ENCODE data around the gene SRL.
"Not testable (repeated sequence)": the region's sequence is repeated elsewhere in the genome, so short reads cannot be mapped to it uniquely, and the experiment has no call there.

Gene SRL

GRCh38 chr16:4157376-4157825 is 84.5 kb downstream of the SRL start:
- DNase-seq: no peak

DNA sequence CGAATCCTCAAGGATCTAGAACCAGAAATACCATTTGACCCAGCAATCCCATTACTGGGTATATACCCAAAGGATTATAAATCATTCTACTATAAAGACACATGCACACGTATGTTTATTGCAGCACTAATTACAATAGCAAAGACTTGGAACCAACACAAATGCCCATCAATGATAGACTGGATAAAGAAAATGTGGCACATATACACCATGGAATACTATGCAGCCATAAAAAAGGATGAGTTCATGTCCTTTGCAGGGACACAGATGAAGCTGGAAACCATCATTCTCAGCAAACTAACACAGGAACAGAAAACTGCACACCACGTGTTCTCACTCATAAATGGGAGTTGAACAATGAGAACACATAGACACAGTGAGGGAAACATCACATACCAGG is 85.4 kb downstream of the SRL start:
- DNase-seq: not testable (repeated sequence)

- not testable (repeated sequence) for DNase-seq
Measured at GRCh38 chr16:4153364-4153763, 88.5 kb downstream of the SRL start.

DNA sequence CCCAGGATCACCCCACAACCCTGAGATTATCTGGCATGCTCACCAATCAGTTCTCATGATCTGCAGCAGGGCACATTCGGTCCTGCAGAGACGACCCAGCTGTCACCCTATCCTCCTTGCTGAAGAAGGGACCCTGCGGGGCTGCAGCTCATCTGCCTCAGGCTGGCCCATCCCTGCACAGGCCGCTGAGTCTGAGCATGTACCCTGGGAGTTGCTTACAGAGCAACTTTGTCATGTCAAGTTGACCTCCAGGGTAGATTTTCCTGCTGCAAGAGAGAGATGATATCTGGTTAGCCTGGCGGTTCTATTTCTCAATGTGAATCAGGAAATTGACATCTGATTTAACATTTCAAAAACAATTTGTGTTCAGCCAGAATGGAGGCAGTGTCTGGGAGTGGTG is 89.6 kb downstream of the SRL start:
- no peak for DNase-seq

DNA sequence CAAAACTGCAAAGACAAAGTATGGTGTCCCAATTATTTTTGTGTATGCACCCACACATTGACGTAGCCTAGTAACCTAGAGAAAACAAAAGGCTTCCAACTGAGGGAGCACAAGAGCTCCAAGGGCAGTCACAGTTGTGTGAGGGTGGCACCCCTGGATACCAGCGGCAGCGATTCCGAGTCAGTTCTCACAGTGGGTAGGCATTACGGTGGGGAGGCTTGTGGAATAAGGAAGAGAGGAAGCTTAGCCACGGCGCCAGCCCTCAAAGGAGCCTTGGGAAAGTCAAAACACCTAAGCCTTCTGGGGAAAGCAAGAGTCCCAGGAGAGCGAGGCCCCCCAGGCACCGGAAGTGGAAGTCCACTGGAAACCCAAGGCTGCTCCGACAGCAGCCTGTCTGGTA is 94.6 kb downstream of the SRL start:
- no peak for DNase-seq

GRCh38 chr16:4142268-4142667 is 99.6 kb downstream of the SRL start:
- DNase-seq: peak; percentile 88

DNA sequence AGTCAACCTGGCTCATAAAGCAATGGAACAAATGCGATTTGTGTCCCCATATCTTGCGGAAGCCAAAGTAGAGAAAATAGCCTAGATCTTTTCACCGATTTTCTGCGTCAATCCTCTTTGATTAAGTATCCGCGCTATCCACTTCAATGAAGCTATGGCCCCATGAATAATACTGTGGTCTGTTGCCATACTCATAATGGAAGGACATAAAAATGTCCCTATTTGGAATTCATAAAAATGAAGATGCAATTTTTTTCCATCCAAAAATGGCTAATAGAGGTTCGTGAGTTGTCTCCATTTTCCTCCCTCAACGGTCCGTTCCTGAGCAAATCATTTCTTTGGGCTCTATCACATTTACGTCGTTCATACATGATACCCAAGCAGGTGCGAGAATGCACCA is 100.3 kb downstream of the SRL start:
- DNase-seq: no peak

DNA sequence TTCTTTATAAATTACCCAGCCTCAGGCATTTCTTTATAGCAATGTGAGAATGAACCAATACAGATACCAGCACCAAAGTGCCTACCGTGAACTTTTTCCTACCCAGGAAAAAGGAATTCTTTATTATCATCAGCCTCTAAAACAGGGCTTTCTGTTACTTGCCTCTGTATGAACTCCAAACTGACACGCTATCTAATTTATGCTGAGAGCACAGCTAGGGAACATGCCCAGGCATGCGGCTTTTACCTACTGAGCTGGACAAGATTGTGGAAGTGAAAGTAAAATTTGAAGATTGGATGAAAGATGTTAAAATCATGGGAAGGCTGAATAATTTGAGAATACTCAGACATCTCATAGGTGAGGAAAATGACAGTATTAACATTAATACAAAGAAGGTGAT is 101.2 kb downstream of the SRL start:
- DNase-seq: peak; percentile 7

- no peak for DNase-seq
Measured at GRCh38 chr16:4139968-4140367, 101.9 kb downstream of the SRL start.

Data from inflammatory macrophage treated with lipopolysaccharide for 4 hours (primary cell).